Activated T-helper 2 cell treated with anti-CD3 and anti-CD28 coated beads, Interferon-gamma antibody, Interleukin-2, Interleukin-4, amounts not matched to agents 10 μg/mL and 5 μg/mL and 100 μg/mL, durations not matched to agents 14 hours and 24 hours and 36 hours (primary cell): ENCODE measurements around the gene NBEA. TPM values are rescaled to one million over a fixed set of nuclear protein-coding genes. Genes with fewer than 3 reads are reported as not detected.
"Not testable (repeated sequence)": the region's sequence is repeated elsewhere in the genome, so short reads cannot be mapped to it uniquely, and the experiment has no call there.

ENCODE experiments used
- DNase-seq: peaks from one replicate; pipeline ENCODE4 v3.0.0; 2021; ENCODE audit warnings: low spot score
- H3K27ac Mint-ChIP-seq: one replicate; pipeline ENCODE4 v1.8.0; 2021; ENCODE audit warnings: mixed read lengths
- H3K27me3 Mint-ChIP-seq: one replicate; pipeline ENCODE4 v1.8.0; 2021; ENCODE audit warnings: low read depth, mixed read lengths
- H3K36me3 Mint-ChIP-seq: one replicate; pipeline ENCODE4 v1.8.0; 2021; ENCODE audit warnings: low read depth, mixed read lengths
- H3K4me1 Mint-ChIP-seq: one replicate; pipeline ENCODE4 v1.8.0; 2021; ENCODE audit warnings: low read depth, mixed read lengths
- H3K4me3 Mint-ChIP-seq: one replicate; pipeline ENCODE4 v1.8.0; 2021; ENCODE audit warnings: low read depth, mild to moderate bottlenecking, moderate library complexity, mixed read lengths
- H3K9me3 Mint-ChIP-seq: one replicate; pipeline ENCODE4 v1.8.0; 2021; ENCODE audit warnings: mixed read lengths
- intact Hi-C: fragments of 100-400 bp; cut with micrococcal nuclease; formaldehyde crosslinking; loops from one replicate; pipeline ENCODE4 v1.15.1; 2023
- total RNA-seq: library from RNA; stranded (reverse); gene quantifications from 2 replicates; pipeline ENCODE4 v1.2.3, GENCODE V29; 2022

The NBEA gene
- total RNA-seq, 1 donor from 2014 or later, result 0.14 TPM

DNA sequence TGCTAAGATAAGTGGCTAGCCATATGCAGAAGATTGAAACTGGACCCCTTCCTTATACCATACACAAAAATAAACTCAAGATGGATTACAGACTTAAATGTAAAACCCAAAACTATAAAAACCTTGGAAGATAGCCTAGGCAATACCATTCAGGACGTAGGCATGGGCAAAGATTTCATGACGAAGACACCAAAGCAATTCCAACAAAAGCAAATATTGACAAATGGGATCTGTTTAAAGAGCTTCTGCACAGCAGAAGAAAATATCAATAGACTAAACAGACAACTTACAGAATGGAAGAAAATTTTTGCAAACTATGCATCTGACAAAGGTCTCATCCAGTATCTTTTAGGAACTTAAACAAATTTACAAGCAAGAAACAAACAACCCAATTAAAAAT, 466.2 kb downstream of the NBEA start:
- DNase-seq, H3K36me3 Mint-ChIP-seq, intact Hi-C loops, H3K27me3 Mint-ChIP-seq, H3K4me1 Mint-ChIP-seq, H3K9me3 Mint-ChIP-seq, H3K27ac Mint-ChIP-seq, H3K4me3 Mint-ChIP-seq: not testable (repeated sequence)

GRCh38 chr13:35411059-35411744, 469.1 kb downstream of the NBEA start:
- DNase-seq, result no peak
- no peaks in the 10 kb centered on the region for H3K36me3 Mint-ChIP-seq
- no peaks in the 10 kb centered on the region for H3K27me3 Mint-ChIP-seq
- H3K4me3 Mint-ChIP-seq, result no peak overlapping the region
- intact Hi-C loops, result no loop called here
- H3K27ac Mint-ChIP-seq, result no peak overlapping the region
- no peaks in the 10 kb centered on the region for H3K9me3 Mint-ChIP-seq
- H3K4me1 Mint-ChIP-seq, result no peaks in the 10 kb centered on the region

- Mint-ChIP-seq H3K4me3 (no peak overlapping the region), H3K27me3 (no peaks in the 10 kb centered on the region), H3K9me3 (no peaks in the 10 kb centered on the region), H3K4me1 (no peaks in the 10 kb centered on the region), H3K27ac (no peak overlapping the region), H3K36me3 (no peaks in the 10 kb centered on the region)
- no peak for DNase-seq
- intact Hi-C loops, result no loop called here
Measured at GRCh38 chr13:35448465-35448864, 506.4 kb downstream of the NBEA start.

DNA sequence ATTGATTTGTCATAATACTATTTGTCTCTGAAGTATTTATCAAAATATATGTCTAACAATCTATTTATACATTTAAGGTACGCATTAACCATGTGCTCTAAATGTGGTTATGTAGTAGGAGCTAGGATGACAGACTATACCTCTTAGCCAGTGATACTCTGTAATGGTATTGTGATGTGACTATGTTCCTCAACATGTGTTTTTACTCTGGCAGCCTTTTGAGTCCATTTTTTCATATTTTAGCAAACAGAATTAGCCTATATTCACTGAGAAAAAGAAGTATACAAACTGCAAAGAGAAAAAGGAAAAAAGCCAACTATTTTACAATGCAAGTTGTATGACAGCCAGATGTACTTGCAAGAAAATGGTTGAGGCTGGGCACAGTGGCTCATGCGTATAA, 507.8 kb downstream of the NBEA start:
- no peaks in the 10 kb centered on the region for H3K36me3 Mint-ChIP-seq
- H3K9me3 Mint-ChIP-seq, result no peaks in the 10 kb centered on the region

GRCh38 chr13:35455022-35455421, 513.0 kb downstream of the NBEA start:
- no peaks in the 10 kb centered on the region for H3K27me3 Mint-ChIP-seq
- H3K4me3 Mint-ChIP-seq, result no peak overlapping the region
- H3K9me3 Mint-ChIP-seq, result no peaks in the 10 kb centered on the region
- no peaks in the 10 kb centered on the region for H3K4me1 Mint-ChIP-seq
- intact Hi-C loops, result no loop called here
- H3K27ac Mint-ChIP-seq, result no peak overlapping the region
- no peak for DNase-seq
- H3K36me3 Mint-ChIP-seq, result no peaks in the 10 kb centered on the region

More for the DNA sequence above, 507.8 kb downstream of the NBEA start:
- no peak overlapping the region for H3K4me3 Mint-ChIP-seq
- intact Hi-C loops, result no loop called here
- no peak overlapping the region for H3K27ac Mint-ChIP-seq
- H3K4me1 Mint-ChIP-seq, result no peaks in the 10 kb centered on the region
- H3K27me3 Mint-ChIP-seq, result no peaks in the 10 kb centered on the region
- no peak for DNase-seq

DNA sequence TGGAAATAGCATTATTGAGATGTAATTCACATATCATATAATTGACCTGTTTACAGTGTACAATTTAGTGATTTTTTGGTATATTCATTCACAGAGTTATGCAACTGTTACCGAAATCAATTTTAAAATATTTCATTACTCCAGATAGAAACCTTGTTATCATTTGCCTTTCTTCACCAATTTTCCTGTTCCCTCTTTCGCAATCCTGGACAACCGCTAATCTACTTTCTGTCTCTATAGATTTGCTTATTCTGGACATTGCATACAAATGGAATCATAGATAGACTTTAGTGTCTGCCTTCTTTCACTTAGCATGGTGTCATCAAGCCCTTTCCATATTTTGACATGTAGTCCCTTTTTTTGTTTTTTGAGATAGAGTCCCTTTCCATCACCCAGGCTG, 515.2 kb downstream of the NBEA start:
- H3K9me3 Mint-ChIP-seq, result no peaks in the 10 kb centered on the region
- no peak overlapping the region for H3K4me3 Mint-ChIP-seq
- no peaks in the 10 kb centered on the region for H3K36me3 Mint-ChIP-seq
- no peaks in the 10 kb centered on the region for H3K4me1 Mint-ChIP-seq
- intact Hi-C loops, result no loop called here
- no peak for DNase-seq
- no peak overlapping the region for H3K27ac Mint-ChIP-seq
- H3K27me3 Mint-ChIP-seq, result no peaks in the 10 kb centered on the region

DNA sequence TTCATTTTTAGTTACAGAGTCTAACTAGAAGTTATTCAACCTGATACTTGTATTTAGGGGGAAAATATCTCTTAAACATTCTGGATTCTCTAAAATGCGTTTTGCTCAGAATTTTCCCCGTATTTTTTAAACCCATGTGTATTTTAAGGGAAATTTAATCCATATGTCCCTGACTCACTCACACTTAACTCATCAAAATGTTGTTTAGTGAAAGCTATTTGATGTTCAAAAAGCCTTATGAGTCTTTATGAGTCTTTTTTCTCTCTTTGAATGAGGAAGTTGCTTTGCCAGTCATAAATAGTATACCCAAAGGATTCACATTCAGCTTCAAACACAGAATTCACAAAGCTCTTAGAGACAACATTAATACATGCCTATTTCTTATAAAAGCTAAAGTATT, 518.0 kb downstream of the NBEA start:
- Mint-ChIP-seq H3K36me3 (no peaks in the 10 kb centered on the region), H3K4me3 (no peak overlapping the region), H3K4me1 (no peaks in the 10 kb centered on the region), H3K27me3 (no peaks in the 10 kb centered on the region), H3K9me3 (no peaks in the 10 kb centered on the region), H3K27ac (no peak overlapping the region)
- DNase-seq, result no peak
- intact Hi-C loops, result no loop called here

- Mint-ChIP-seq H3K27ac (no peak overlapping the region), H3K4me1 (no peaks in the 10 kb centered on the region), H3K4me3 (no peak overlapping the region), H3K9me3 (no peaks in the 10 kb centered on the region), H3K27me3 (peaks cover 16% of the 10 kb centered on the region), H3K36me3 (no peaks in the 10 kb centered on the region)
- intact Hi-C loops, result no loop called here
- DNase-seq, result no peak
Measured at GRCh38 chr13:35465371-35465770, 523.3 kb downstream of the NBEA start.

DNA sequence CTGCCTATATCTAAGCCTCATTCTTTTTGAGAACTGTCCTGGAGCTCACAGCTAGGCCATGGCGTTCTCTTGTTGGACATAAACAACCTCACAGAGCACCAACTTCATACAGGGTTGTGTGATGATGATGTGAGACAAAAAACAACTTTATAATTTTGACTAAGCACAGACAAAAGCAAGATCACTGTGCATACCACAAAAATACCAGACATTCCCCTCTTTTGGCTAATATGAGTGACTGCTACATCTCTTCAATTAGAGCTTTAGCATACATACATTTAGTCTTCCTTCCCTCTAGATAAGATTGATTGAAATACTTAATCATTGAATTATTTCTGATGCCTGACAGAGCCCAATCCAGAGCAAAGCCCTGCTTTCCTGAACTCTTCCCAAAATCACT, 526.1 kb downstream of the NBEA start:
- Mint-ChIP-seq H3K27ac (no peak overlapping the region), H3K27me3 (peaks cover 39% of the 10 kb centered on the region), H3K4me3 (no peak overlapping the region), H3K4me1 (peaks cover 4% of the 10 kb centered on the region), H3K9me3 (no peaks in the 10 kb centered on the region), H3K36me3 (peaks cover 2% of the 10 kb centered on the region)
- no peak for DNase-seq
- intact Hi-C loops, result no loop called here

GRCh38 chr13:35469806-35470525, 527.9 kb downstream of the NBEA start:
- H3K9me3 Mint-ChIP-seq, result no peaks in the 10 kb centered on the region
- intact Hi-C loops, result no loop called here
- H3K27ac Mint-ChIP-seq, result no peak overlapping the region
- no peak for DNase-seq
- peaks cover 50% of the 10 kb centered on the region for H3K27me3 Mint-ChIP-seq
- H3K4me1 Mint-ChIP-seq, result peaks cover 4% of the 10 kb centered on the region
- H3K36me3 Mint-ChIP-seq, result peaks cover 2% of the 10 kb centered on the region
- no peak overlapping the region for H3K4me3 Mint-ChIP-seq

DNA sequence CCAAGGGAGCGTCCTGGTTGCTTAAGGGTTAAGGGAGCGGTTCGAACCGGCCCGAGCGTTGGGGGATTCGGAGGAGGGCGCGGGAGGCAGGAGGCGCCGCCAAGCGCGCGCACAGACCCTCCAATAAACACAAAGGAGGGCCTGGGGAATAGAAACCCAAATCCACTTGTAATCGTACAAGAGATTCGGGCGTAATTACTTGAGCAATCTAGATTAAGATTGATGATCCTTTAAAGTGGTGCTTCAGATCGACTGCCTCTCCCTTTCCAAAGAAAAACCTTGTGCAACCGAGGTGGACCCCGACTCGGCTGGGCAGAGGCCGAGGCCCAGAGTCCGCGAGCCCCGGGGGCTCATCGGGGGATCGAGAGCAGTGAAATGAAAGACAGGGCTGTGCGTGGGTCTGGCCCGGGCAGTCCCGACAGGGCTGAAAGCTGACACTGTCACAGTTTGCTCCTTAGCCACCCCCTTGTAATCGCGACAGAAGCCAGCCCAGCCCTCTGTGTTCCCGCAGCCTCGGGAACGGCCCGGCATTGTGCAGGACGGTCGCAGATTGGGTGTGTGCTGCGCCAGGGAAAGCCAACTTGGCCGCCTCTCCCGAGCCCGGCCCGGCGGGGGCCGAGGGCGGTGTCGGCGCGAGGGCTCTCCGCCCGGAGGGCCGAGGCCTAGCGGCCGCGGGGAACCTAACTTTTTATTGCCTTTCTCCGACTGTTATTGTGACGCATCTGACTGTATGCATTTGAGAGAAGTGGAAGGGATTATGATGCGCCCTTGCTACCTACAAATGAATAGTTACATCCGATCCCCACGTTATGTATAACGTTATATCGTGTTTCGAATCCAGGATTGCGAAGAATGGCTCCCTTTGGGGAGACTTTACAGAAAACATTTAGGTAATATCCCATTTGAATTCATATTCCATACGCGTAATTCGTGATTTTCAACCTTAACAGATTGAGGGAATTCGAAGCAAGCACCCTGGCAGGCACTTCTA, 528.9 kb downstream of the NBEA start:
- Mint-ChIP-seq H3K27ac (no peak overlapping the region), H3K4me3 (peak overlapping the region; percentile 4), H3K36me3 (peaks cover 2% of the 10 kb centered on the region), H3K27me3 (peaks cover 60% of the 10 kb centered on the region), H3K4me1 (peaks cover 11% of the 10 kb centered on the region), H3K9me3 (no peaks in the 10 kb centered on the region)
- intact Hi-C loops, result no loop called here
- no peak for DNase-seq

DNA sequence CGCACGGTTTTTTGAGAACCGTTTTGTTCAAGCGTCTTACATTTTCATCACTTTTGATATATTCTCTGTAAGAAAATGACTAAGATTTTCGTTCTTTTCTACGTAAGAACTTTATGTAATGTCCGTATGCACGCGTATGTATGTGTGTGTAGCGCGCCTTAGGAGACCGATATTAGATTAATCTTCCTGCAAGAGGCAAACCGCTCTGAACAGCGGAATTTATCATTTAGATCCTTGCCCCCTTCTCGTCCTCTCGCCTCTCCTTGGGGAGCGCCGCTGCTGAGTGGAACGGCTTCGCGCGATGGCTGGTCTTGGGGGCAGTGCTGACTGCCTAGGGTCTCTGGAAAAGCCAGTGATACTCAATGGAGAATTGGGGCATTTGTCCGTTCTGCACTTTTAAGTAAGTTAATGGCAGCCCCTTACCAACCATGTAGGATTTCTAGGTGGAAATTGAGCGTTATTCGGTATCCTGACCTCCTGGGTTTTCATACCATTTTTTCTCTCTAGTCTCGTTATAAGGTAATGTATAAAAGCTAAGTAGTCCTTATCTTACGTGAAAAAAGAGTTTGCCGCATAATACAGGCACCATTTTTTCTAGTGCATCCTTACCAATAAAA, 529.7 kb downstream of the NBEA start:
- intact Hi-C loops, result no loop called here
- no peak for DNase-seq
- H3K36me3 Mint-ChIP-seq, result peaks cover 2% of the 10 kb centered on the region
- H3K4me3 Mint-ChIP-seq, result no peak overlapping the region
- no peak overlapping the region for H3K27ac Mint-ChIP-seq
- H3K4me1 Mint-ChIP-seq, result peaks cover 17% of the 10 kb centered on the region
- peaks cover 69% of the 10 kb centered on the region for H3K27me3 Mint-ChIP-seq
- H3K9me3 Mint-ChIP-seq, result no peaks in the 10 kb centered on the region
